WERI-Rb-1 (cell line): ENCODE data around the gene ASS1.

Experiments
- DNase-seq: peaks from one replicate; pipeline ENCODE4 v3.0.0-alpha.2; 2020
- H3K27ac ChIP-seq: fragments of 250-450 bp; sonication (Bioruptor Pico); 2 replicates; pipeline ENCODE4 v1.5.1; 2020; ENCODE audit warnings: mild to moderate bottlenecking, moderate library complexity
- H3K27me3 ChIP-seq: fragments of 250-450 bp; sonication (Bioruptor Pico); 2 replicates; pipeline ENCODE4 v1.5.1; 2021; ENCODE audit warnings: mild to moderate bottlenecking, low read depth, moderate library complexity; ENCODE audit not compliant: insufficient read depth, severe bottlenecking
- H3K36me3 ChIP-seq: fragments of 250-450 bp; sonication (Bioruptor Pico); 2 replicates; pipeline ENCODE4 v1.5.1; 2020; ENCODE audit warnings: mild to moderate bottlenecking, moderate library complexity
- H3K4me3 ChIP-seq: 2 replicates; pipeline ENCODE4 v1.5.1; 2011; ENCODE audit warnings: low read depth, mild to moderate bottlenecking, control low read depth, low read length
- H3K9me3 ChIP-seq: fragments of 250-450 bp; sonication (Bioruptor Pico); 2 replicates; pipeline ENCODE4 v1.5.1; 2021; ENCODE audit warnings: mild to moderate bottlenecking, moderate library complexity; ENCODE audit not compliant: severe bottlenecking
- TF ChIP-seq, protein P1 (sequence below): IDR thresholded peaks from 2 replicates; pipeline ENCODE4 v1.5.1; 2011; ENCODE audit warnings: low read depth, mild to moderate bottlenecking, control low read depth, inconsistent platforms, low read length

ASS1 gene

DNA sequence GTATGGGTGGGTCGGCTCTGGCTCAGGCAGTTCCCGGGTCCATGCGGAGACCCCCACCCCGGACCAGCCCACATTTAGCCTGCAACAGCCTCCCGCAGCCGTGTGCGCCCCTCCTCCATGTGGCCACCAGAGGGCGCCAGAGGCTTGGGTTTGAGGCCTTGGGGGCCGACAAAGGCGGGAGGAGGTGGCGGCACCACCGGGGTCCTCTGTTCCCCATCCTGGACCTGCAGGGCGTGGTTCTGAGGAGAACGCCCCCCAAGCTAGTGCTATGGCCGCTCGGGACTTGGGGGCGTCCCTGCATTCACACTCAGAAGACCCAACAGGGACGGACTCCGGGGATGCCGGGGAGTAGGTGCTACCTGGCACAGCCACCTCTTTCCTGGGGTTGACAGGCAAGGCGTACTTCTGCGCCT lies 16.5 kb downstream of the ASS1 start:
- no peaks in the 10 kb centered on the region for H3K9me3 ChIP-seq
- H3K36me3 ChIP-seq = peaks cover 18% of the 10 kb centered on the region
- no peaks in the 10 kb centered on the region for H3K27me3 ChIP-seq
- no peak overlapping the region for H3K4me3 ChIP-seq
- H3K27ac ChIP-seq = peak overlapping the region; percentile 29
- DNase-seq = peak; percentile 75
- TF ChIP-seq, protein P1, sequence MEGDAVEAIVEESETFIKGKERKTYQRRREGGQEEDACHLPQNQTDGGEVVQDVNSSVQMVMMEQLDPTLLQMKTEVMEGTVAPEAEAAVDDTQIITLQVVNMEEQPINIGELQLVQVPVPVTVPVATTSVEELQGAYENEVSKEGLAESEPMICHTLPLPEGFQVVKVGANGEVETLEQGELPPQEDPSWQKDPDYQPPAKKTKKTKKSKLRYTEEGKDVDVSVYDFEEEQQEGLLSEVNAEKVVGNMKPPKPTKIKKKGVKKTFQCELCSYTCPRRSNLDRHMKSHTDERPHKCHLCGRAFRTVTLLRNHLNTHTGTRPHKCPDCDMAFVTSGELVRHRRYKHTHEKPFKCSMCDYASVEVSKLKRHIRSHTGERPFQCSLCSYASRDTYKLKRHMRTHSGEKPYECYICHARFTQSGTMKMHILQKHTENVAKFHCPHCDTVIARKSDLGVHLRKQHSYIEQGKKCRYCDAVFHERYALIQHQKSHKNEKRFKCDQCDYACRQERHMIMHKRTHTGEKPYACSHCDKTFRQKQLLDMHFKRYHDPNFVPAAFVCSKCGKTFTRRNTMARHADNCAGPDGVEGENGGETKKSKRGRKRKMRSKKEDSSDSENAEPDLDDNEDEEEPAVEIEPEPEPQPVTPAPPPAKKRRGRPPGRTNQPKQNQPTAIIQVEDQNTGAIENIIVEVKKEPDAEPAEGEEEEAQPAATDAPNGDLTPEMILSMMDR = peak; percentile 92

DNA sequence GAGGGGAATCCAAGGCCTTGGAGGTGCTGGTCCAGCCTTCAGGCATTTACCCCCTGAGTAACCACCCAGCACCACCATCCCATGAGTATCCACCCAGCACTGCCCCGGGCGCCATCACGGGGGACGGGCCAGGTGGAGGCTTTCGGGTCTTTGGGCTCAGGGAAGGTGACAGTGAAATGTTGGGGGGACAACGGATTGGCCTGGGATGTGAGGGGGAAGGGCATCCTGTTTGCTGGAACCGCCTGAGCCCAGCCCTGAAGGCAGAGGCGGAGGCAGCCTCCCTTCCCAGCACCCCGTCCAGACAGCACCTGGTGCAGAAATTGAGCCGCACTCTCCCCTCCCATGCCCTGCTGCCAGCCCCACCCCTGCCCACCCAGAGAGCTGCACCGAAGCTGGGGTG lies 17.0 kb downstream of the ASS1 start:
- H3K27me3 ChIP-seq = no peaks in the 10 kb centered on the region
- no peaks in the 10 kb centered on the region for H3K9me3 ChIP-seq
- H3K27ac ChIP-seq = peak overlapping the region; percentile 29
- no peak for DNase-seq
- no peak overlapping the region for H3K4me3 ChIP-seq
- TF ChIP-seq, protein P1 = no peak
- H3K36me3 ChIP-seq = peaks cover 23% of the 10 kb centered on the region

DNA sequence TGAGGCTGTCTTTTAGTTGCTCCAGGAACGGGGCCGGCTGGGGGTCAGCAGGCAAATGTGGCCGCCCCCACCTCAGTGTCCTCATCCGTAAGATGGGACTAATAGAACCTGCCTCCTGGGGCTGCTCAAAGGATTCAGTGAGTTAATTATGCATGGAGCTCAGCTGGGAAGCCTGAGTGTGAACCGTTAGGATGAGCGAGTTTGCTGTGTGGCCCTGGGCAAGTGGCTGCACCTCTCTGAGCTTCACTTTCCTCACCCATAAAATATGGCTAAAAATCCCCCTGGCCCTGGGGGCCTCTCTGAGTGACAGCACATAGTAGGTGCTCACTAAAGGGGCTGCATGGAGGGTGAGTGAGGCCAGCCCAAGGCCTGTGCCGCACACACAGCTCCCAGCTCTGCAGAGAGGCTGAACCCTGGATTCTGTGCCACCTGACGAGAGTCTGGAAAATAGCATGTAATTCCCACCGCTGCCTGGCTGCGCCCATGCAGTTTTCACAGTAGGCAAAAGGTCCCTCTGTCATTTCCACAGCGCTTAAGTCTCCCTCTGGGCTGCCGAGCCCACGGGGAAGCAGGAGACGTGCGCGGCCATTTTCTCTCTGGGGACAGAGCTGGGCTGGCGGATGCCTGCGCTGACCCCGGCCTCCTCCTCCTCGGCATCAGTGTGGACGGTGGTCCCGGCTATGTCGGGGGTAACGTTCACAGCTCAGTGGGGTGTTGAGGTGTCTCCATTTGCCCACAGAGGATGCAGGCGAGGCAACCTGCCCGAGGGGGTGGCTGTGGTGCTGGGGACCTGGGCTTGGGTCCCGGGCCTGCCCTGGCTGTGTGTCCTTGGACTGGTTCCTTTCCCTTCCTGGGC lies 18.2 kb downstream of the ASS1 start:
- Histone ChIP-seq H3K27ac (no peak overlapping the region), H3K27me3 (no peaks in the 10 kb centered on the region), H3K9me3 (no peaks in the 10 kb centered on the region), H3K4me3 (no peak overlapping the region), H3K36me3 (peaks cover 25% of the 10 kb centered on the region)
- TF ChIP-seq, protein P1 = no peak
- no peak for DNase-seq

DNA sequence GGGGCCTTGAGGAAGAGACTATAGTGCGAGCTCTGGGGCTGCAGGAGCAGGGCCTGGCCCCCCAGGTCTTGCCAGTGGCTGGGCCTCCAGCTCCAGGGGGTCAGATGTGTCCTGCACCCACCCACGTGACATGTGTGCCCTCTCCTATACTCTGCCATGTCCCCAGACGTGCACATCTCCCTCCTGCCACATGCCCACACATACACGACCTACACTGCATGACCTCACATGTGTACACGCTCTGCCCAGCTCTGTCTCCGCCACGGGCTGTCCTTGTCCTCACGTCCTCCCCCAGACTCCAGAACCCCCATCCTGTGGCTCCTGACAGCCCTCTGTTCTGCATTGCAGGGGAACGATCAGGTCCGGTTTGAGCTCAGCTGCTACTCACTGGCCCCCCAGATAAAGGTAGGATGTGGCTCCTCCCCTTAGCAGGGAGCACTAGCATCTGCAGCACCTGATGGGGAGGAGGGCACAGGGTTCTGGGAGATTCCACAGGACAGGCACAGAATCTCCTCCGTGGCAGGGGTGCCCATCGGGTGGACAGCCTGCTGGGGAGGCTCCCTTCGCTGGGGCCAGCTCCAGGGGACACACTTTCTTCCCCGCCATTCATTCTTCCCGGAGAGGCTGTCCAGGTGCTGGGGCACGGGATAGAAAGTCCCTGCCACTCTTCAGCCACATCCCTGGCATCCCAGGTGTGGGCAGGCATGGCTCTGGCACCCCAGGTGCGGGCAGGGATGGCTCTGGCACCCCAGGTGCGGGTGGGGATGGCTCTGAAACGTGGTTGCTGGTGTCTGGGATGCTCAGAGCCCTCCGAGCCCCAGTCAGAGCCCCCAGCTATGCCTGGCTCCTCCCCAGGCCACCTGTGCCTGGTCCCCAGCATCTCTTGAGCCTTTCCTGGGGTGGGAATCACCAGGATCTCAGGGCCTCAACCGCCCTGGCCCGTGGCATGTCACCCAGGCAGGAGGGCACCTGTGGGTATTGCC lies 19.3 kb downstream of the ASS1 start:
- no peaks in the 10 kb centered on the region for H3K27me3 ChIP-seq
- H3K36me3 ChIP-seq = peaks cover 28% of the 10 kb centered on the region
- no peak overlapping the region for H3K4me3 ChIP-seq
- TF ChIP-seq, protein P1 = no peak
- H3K9me3 ChIP-seq = no peaks in the 10 kb centered on the region
- no peak overlapping the region for H3K27ac ChIP-seq
- DNase-seq = no peak

DNA sequence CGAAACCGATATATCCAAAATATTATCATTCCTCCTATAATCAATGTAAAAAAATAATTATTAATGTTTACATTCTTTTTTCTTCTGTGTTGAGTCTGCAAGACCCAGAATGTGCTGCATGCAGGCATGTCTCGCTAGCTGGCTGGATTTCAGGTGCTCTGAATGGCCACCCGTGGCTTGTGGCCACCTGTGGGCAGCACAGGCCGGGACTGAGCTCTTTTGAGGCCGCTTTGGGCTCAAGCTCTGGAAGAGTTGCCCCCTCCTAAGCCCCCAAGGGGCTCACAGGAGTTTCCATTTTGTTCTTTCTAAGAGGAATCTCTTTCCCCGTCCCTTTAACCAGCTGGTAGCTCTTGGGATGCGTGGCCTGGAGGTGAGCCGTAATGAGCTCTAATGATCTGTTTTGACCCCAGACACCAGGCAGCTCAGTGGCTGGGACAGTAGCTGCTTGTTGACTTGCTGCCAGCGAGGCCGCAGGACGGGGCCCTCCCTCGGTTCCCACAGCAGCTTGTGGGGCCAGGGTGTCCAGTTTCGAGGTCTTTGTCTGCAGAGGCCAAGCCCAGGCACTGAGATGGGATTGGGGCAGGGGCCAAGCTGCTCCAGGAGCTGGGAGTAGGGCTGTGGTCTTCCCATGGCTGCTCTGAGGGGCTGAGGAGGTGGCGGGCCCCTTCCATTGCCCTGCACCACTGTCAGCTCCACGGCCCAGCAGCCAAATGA lies 20.8 kb downstream of the ASS1 start:
- Histone ChIP-seq H3K27ac (peak overlapping the region; percentile 98), H3K4me3 (no peak overlapping the region), H3K9me3 (no peaks in the 10 kb centered on the region), H3K27me3 (no peaks in the 10 kb centered on the region), H3K36me3 (peaks cover 37% of the 10 kb centered on the region)
- peak; percentile 60 for DNase-seq
- TF ChIP-seq, protein P1 = peak; percentile 68
